GM18870 (cell line): ENCODE results near the gene TBX6.

Experiments used
- ATAC-seq: cut with Tn5 transposase; IDR thresholded peaks from one replicate; pipeline ENCODE4 v1.9.1; 2021; ENCODE audit warnings: moderate library complexity; ENCODE audit not compliant: unreplicated experiment

Gene TBX6

DNA sequence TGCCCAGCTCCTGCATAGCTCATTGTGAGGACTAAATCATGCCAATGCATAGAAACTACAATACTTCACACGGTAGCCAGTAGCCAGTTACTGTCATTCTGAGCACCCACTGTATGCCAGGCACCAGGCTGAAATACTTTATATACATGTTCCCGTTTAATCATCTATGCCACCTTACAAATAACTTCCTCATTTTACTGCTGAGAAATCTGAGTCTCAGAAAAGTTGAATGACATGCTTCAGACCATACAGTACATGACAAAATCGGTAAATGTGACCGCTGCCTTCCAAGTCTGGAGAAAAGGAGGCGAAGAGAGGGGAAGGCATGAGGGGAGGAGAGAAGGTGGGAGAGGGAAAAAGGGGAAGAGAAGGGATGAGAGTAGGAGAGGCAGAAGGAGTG lies 51.5 kb downstream of the TBX6 start:
- no peak for ATAC-seq
